ENCODE results near the gene WDFY4.

WDFY4 gene

GRCh38 chr10:49015700-49016099 lies 331.0 kb downstream of the WDFY4 start:
- Mint-ChIP-seq H3K9me3 (peaks cover 11% of the 10 kb centered on the region), H3K27me3 (peaks cover 39% of the 10 kb centered on the region), H3K36me3 (ENCODE audit: insufficient read depth) (peaks cover 2% of the 10 kb centered on the region), H3K4me1 (no peaks in the 10 kb centered on the region), H3K4me3 (no peak overlapping the region), H3K27ac (ENCODE audit: low read depth) (no peak overlapping the region)
- DNase-seq (ENCODE audit: low spot score in 2 of 2): no peak
- ATAC-seq (replicated peaks; ENCODE audit: extremely low read depth, poor library complexity, severe bottlenecking): no peak

DNA sequence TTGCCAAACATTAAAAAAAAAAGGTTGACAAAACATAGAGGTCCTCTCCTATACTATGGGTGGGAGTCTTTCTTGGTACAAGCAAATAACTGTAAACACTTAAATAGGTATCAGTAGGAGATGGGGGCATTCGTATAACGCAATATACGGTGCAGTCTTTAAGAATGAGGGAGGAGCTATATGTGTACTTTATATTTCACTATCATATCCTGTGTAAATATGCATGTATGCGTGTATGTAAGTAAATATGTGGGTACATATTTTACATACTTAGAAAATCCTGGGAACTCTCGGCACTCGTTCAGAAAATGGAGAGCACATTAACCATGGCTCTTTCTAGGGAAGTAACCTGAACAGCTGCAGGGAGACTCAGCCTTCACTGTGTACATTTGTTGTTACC lies 337.0 kb downstream of the WDFY4 start:
- ATAC-seq (replicated peaks; ENCODE audit: extremely low read depth, poor library complexity, severe bottlenecking): no peak
- no peak for DNase-seq (ENCODE audit: low spot score in 2 of 2)
- H3K27ac Mint-ChIP-seq (ENCODE audit: low read depth): no peak overlapping the region
- H3K4me3 Mint-ChIP-seq: no peak overlapping the region
- H3K27me3 Mint-ChIP-seq: peaks cover 38% of the 10 kb centered on the region
- peaks cover 11% of the 10 kb centered on the region for H3K9me3 Mint-ChIP-seq
- H3K36me3 Mint-ChIP-seq (ENCODE audit: insufficient read depth): no peaks in the 10 kb centered on the region
- H3K4me1 Mint-ChIP-seq: no peaks in the 10 kb centered on the region

DNA sequence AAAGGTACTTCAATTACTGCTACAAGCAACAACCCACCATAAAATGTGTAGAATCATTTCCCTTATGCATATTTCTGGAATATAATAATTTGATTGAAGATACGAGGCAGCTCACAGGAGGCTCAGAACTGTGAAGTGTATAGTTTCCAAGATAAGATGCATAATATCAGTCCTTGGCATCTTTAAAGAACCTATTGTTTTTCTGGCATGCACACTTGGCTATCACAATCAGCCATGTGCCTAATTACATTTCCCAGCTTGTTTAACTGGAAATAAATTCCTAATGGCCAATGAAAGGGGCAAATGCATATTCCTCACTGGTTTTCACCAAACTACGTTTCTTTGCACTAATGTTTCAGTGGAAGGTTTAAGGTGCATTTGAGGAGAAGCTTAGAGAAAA lies 338.4 kb downstream of the WDFY4 start:
- Mint-ChIP-seq H3K27me3 (peaks cover 24% of the 10 kb centered on the region), H3K9me3 (peaks cover 11% of the 10 kb centered on the region), H3K36me3 (ENCODE audit: insufficient read depth) (no peaks in the 10 kb centered on the region), H3K4me1 (no peaks in the 10 kb centered on the region), H3K4me3 (no peak overlapping the region), H3K27ac (ENCODE audit: low read depth) (no peak overlapping the region)
- ATAC-seq (replicated peaks; ENCODE audit: extremely low read depth, poor library complexity, severe bottlenecking): no peak
- no peak for DNase-seq (ENCODE audit: low spot score in 2 of 2)

DNA sequence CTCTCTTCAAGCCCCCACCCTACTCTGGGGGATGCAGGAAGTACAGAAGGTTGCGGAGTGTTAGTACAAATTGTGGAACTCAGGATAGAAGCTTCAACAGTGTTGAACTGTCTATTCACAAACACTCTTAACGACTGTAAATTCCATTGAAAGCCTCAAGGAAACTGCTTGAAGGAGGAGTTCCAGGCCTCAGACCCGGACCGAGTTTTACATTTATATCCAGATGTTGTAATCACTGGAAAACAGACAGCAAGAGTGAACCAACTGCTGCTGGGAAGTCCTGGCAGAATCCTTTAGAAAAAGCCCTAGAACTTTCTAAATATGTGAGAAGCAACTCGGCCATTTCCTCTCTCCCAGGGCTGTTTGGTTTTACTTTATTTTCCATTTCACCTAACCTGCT lies 339.1 kb downstream of the WDFY4 start:
- Mint-ChIP-seq H3K27me3 (peaks cover 22% of the 10 kb centered on the region), H3K9me3 (peaks cover 11% of the 10 kb centered on the region), H3K27ac (ENCODE audit: low read depth) (no peak overlapping the region), H3K4me1 (no peaks in the 10 kb centered on the region), H3K36me3 (ENCODE audit: insufficient read depth) (no peaks in the 10 kb centered on the region), H3K4me3 (no peak overlapping the region)
- DNase-seq (ENCODE audit: low spot score in 2 of 2) (no peak), ATAC-seq (replicated peaks; ENCODE audit: extremely low read depth, poor library complexity, severe bottlenecking) (no peak)

DNA sequence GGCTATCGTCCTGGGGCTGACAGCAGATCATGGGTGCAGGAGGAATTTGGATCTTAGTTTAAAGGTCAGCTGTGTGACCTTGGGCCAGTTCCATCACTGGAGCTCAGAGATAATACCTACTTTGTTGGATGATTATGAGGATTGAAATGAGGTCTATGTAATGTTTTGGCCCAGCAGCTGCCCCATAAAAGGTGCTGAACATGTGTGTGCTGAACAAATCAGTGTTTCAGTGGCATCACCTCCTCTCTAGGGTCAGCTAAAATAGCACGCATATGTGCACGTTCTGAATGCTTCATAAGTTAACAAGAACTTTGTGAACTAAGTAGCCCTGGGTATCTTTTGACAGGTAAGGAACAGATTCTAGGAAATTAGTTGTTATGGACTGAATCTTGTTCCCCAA lies 339.8 kb downstream of the WDFY4 start:
- Mint-ChIP-seq H3K36me3 (ENCODE audit: insufficient read depth) (no peaks in the 10 kb centered on the region), H3K9me3 (peaks cover 11% of the 10 kb centered on the region), H3K4me3 (no peak overlapping the region), H3K4me1 (no peaks in the 10 kb centered on the region), H3K27me3 (peaks cover 14% of the 10 kb centered on the region), H3K27ac (ENCODE audit: low read depth) (no peak overlapping the region)
- DNase-seq (ENCODE audit: low spot score in 2 of 2): no peak
- no peak for ATAC-seq (replicated peaks; ENCODE audit: extremely low read depth, poor library complexity, severe bottlenecking)

- DNase-seq (ENCODE audit: low spot score in 2 of 2): no peak
- peaks cover 3% of the 10 kb centered on the region for H3K9me3 Mint-ChIP-seq
- no peaks in the 10 kb centered on the region for H3K4me1 Mint-ChIP-seq
- H3K4me3 Mint-ChIP-seq: no peak overlapping the region
- no peak overlapping the region for H3K27ac Mint-ChIP-seq (ENCODE audit: low read depth)
- peaks cover 4% of the 10 kb centered on the region for H3K27me3 Mint-ChIP-seq
- no peak for ATAC-seq (replicated peaks; ENCODE audit: extremely low read depth, poor library complexity, severe bottlenecking)
- H3K36me3 Mint-ChIP-seq (ENCODE audit: insufficient read depth): no peaks in the 10 kb centered on the region
Observed at GRCh38 chr10:49025347-49025983, 340.8 kb downstream of the WDFY4 start.

DNA sequence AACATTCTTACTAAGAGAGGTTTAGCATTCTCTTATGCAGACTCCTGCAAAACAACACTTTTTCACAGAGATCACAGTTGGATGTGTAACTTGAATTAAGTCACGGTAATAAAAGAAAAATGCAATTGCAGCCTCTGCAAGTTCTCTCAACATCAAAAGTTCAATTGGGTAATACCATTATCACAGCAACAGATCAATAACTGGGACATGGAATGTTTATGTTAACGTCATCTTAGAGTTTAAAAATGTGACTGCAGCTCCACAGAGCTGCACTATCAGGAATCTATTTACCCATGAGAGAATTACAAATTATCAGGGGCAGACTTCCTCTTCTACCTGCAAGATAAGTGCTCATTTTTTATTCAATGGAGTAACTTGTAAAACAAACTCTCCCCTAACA lies 344.0 kb downstream of the WDFY4 start:
- H3K4me1 Mint-ChIP-seq: no peaks in the 10 kb centered on the region
- no peaks in the 10 kb centered on the region for H3K27me3 Mint-ChIP-seq
- ATAC-seq (replicated peaks; ENCODE audit: extremely low read depth, poor library complexity, severe bottlenecking) (no peak), DNase-seq (ENCODE audit: low spot score in 2 of 2) (no peak)
- H3K27ac Mint-ChIP-seq (ENCODE audit: low read depth): no peak overlapping the region
- H3K9me3 Mint-ChIP-seq: no peaks in the 10 kb centered on the region
- no peak overlapping the region for H3K4me3 Mint-ChIP-seq
- peaks cover 3% of the 10 kb centered on the region for H3K36me3 Mint-ChIP-seq (ENCODE audit: insufficient read depth)

- Mint-ChIP-seq H3K4me1 (no peaks in the 10 kb centered on the region), H3K27ac (ENCODE audit: low read depth) (no peak overlapping the region), H3K9me3 (no peaks in the 10 kb centered on the region), H3K27me3 (no peaks in the 10 kb centered on the region), H3K36me3 (ENCODE audit: insufficient read depth) (peaks cover 3% of the 10 kb centered on the region), H3K4me3 (no peak overlapping the region)
- ATAC-seq (replicated peaks; ENCODE audit: extremely low read depth, poor library complexity, severe bottlenecking): no peak
- DNase-seq (ENCODE audit: low spot score in 2 of 2): no peak
Observed at GRCh38 chr10:49029666-49030065, 345.0 kb downstream of the WDFY4 start.
